Spinal cord (tissue), 4 donors: ENCODE measurements around the gene SLC25A46. TPM values are rescaled to one million over a fixed set of nuclear protein-coding genes. Genes with fewer than 3 reads are reported as not detected.

Source experiments
- polyA plus RNA-seq, 2 donors: library from polyadenylated mRNA; unstranded; fragments of 120-200 nt; gene quantifications; one replicate each; pipeline ENCODE4 v1.2.1, GENCODE V29; 2013; ENCODE audit not compliant: insufficient read length in 2 of 2
- total RNA-seq, 2 donors: library from RNA; depleted of rRNA in 1 of 2; stranded (reverse); fragments of 120-200 nt in 1 of 2; fragments of >200 nt in 1 of 2; gene quantifications; one replicate each; pipeline versions ENCODE4 v1.2.3 to v1.2.4, GENCODE V29; 2013 to 2014

Gene SLC25A46
- total and polyA plus RNA-seq, 4 donors = 42.4 to 135 (median 60.7) TPM

Other genes with a start within 250 kb of the SLC25A46 start
- 10 to 100 TPM; 20.3 to 21.1 TPM for gene TMEM232, start 12.3 kb upstream of the SLC25A46 start, total RNA-seq
- gene TMEM232, start 12.3 kb upstream of the SLC25A46 start, polyA plus RNA-seq = 10 to 100 TPM in 1 of 2 donors, 1 to 10 TPM in 1; 6.0 to 11.3 TPM